SK-N-SH (cell line): ENCODE data around the gene APP. TPM values are rescaled to one million over a fixed set of nuclear protein-coding genes. Genes with fewer than 3 reads are reported as not detected.

Source experiments
- CTCF ChIA-PET: fragments of 300-600, 350-600 bp; formaldehyde crosslinking; extraction: SDS; loops from one replicate; lab custom pipeline; 2021; lab: Yijun Ruan, JAX
- POLR2A ChIA-PET: fragments of 350-600 bp; sonication (Branson Sonifier 250); formaldehyde crosslinking; extraction: SDS; loops from one replicate; lab custom pipeline; 2020; ENCODE audit warnings: antibody characterized with exemption, inconsistent platforms; lab: Yijun Ruan, JAX
- DNase-seq: peaks from one replicate; pipeline ENCODE4 v3.0.0; 2012
- H2AFZ ChIP-seq: fragments of 200-600 bp; sonication (generic); 2 replicates; pipeline ENCODE4 v1.8.1; 2016; ENCODE audit warnings: antibody characterized with exemption, mild to moderate bottlenecking, low read depth
- H3F3A ChIP-seq: fragments of 200-600 bp; sonication (generic); replicated peaks from 2 replicates; pipeline ENCODE3; 2016; ENCODE audit warnings: antibody characterized with exemption, mild to moderate bottlenecking; ENCODE audit not compliant: insufficient read depth
- H3K27ac ChIP-seq, 2 experiments: fragments of 200-500 bp in 1 of 2; fragments of 200-600 bp in 1 of 2; sonication (Bioruptor generic) in 1 of 2; sonication (generic), shearing (Covaris generic) in 1 of 2; 2 replicates each; pipeline versions ENCODE4 v1.5.1 to v1.6.1; 2014 to 2016; ENCODE audit warnings: low read depth in 2 of 2, inconsistent platforms in 1 of 2, low read length in 1 of 2, mild to moderate bottlenecking in 1 of 2, mixed read lengths in 1 of 2
- H3K27me3 ChIP-seq: fragments of 200-600 bp; sonication (generic), shearing (Covaris generic); 2 replicates; pipeline ENCODE4 v1.6.1; 2016; ENCODE audit warnings: mixed run types; ENCODE audit not compliant: insufficient read depth
- H3K36me3 ChIP-seq, 2 experiments: fragments of 200-500 bp in 1 of 2; fragments of 200-600 bp in 1 of 2; sonication (Bioruptor generic) in 1 of 2; sonication (generic) in 1 of 2; replicated peaks in 1 of 2; 2 replicates each; pipeline versions ENCODE3 to v1.5.1; 2014 to 2016; ENCODE audit warnings: low read length in 1 of 2, mild to moderate bottlenecking in 1 of 2; ENCODE audit not compliant: insufficient read depth in 2 of 2, control insufficient read depth in 1 of 2
- H3K4me1 ChIP-seq, 2 experiments: fragments of 200-500 bp in 1 of 2; fragments of 200-600 bp in 1 of 2; sonication (Bioruptor generic) in 1 of 2; sonication (generic), shearing (Covaris generic) in 1 of 2; 2 replicates each; pipeline versions ENCODE4 v1.5.1 to v1.6.1; 2014 to 2016; ENCODE audit warnings: low read depth in 1 of 2, low read length in 1 of 2, mixed run types in 1 of 2; ENCODE audit not compliant: insufficient read depth in 2 of 2, control insufficient read depth in 1 of 2
- H3K4me2 ChIP-seq: fragments of 200-600 bp; sonication (generic), shearing (Covaris generic); 2 replicates; pipeline ENCODE4 v1.6.1; 2017; ENCODE audit warnings: mixed run types
- H3K4me3 ChIP-seq, 2 experiments: fragments of 200-500 bp in 1 of 2; fragments of 200-600 bp in 1 of 2; sonication (Bioruptor generic) in 1 of 2; sonication (generic), shearing (Covaris generic) in 1 of 2; 2 replicates each; pipeline versions ENCODE4 v1.5.1 to v1.8.1; 2014 to 2016; ENCODE audit warnings: low read depth in 2 of 2, inconsistent platforms in 1 of 2, low read length in 1 of 2, mild to moderate bottlenecking in 1 of 2, mixed read lengths in 1 of 2, moderate library complexity in 1 of 2
- H3K79me2 ChIP-seq: fragments of 200-600 bp; sonication (generic); 2 replicates; pipeline ENCODE4 v1.8.1; 2017; ENCODE audit warnings: mild to moderate bottlenecking; ENCODE audit not compliant: insufficient read depth
- H3K9ac ChIP-seq: fragments of 200-600 bp; sonication (generic); 2 replicates; pipeline ENCODE4 v1.6.1; 2017; ENCODE audit warnings: mixed run types
- H3K9me2 ChIP-seq: fragments of 200-600 bp; sonication (generic); 2 replicates; pipeline ENCODE4 v1.6.1; 2017; ENCODE audit warnings: mixed run types
- H3K9me3 ChIP-seq: fragments of 200-600 bp; sonication (generic); 2 replicates; pipeline ENCODE4 v1.6.1; 2017; ENCODE audit warnings: mixed run types, mild to moderate bottlenecking, moderate library complexity
- H4K20me1 ChIP-seq: fragments of 200-600 bp; sonication (generic); 2 replicates; pipeline ENCODE4 v1.6.1; 2017; ENCODE audit warnings: mild to moderate bottlenecking, mixed run types; ENCODE audit not compliant: insufficient read depth
- CHD2 ChIP-seq: fragments of 150-350 bp; IDR thresholded peaks from 2 replicates; pipeline ENCODE4 v1.6.1; 2018; ENCODE audit warnings: low read length; ENCODE audit not compliant: partially characterized antibody
- ELF1 ChIP-seq: IDR thresholded peaks from 2 replicates; pipeline ENCODE4 v1.4.0; 2012
- EP300 ChIP-seq, 2 experiments: IDR thresholded peaks; 2 replicates each; pipeline versions ENCODE4 v1.4.0 to v1.6.1; 2012; ENCODE audit warnings: borderline replicate concordance in 1 of 2, low read depth in 1 of 2, low read length in 1 of 2
- EZH2phosphoT487 ChIP-seq: fragments of 200-600 bp; sonication (generic); IDR thresholded peaks from 2 replicates; pipeline ENCODE4 v1.6.1; 2017; ENCODE audit warnings: low read depth, mixed run types, mild to moderate bottlenecking, antibody characterized with exemption, moderate library complexity, borderline replicate concordance
- FOXJ3 ChIP-seq: sonication (generic); formaldehyde crosslinking; IDR thresholded peaks from 2 replicates; pipeline ENCODE4 v1.5.1; 2020; ENCODE audit warnings: mild to moderate bottlenecking, missing genetic modification reagents
- FOXM1 ChIP-seq: IDR thresholded peaks from 2 replicates; pipeline ENCODE4 v1.4.0; 2012; ENCODE audit warnings: low read depth, mild to moderate bottlenecking
- GABPA ChIP-seq: IDR thresholded peaks from 2 replicates; pipeline ENCODE4 v1.4.0; 2012; ENCODE audit warnings: low read depth, mild to moderate bottlenecking
- JUND ChIP-seq: IDR thresholded peaks from 2 replicates; pipeline ENCODE4 v1.4.0; 2012
- MAX ChIP-seq: IDR thresholded peaks from 2 replicates; pipeline ENCODE4 v1.4.0; 2012; ENCODE audit warnings: low read depth
- NFIC ChIP-seq: IDR thresholded peaks from 2 replicates; pipeline ENCODE4 v1.4.0; 2012; ENCODE audit warnings: borderline replicate concordance
- NRF1 ChIP-seq: IDR thresholded peaks from 2 replicates; pipeline ENCODE4 v1.6.1; 2012; ENCODE audit warnings: low read depth, mild to moderate bottlenecking, low read length
- PBX3 ChIP-seq: IDR thresholded peaks from 2 replicates; pipeline ENCODE4; 2012
- POLR2AphosphoS5 ChIP-seq: IDR thresholded peaks from 2 replicates; pipeline ENCODE4 v1.6.1; 2012; ENCODE audit warnings: low read depth, low read length
- RAD21 ChIP-seq: IDR thresholded peaks from 2 replicates; pipeline ENCODE4 v1.6.1; 2012; ENCODE audit warnings: mild to moderate bottlenecking, low read length
- REST ChIP-seq: IDR thresholded peaks from 2 replicates; pipeline ENCODE4 v1.6.1; 2012; ENCODE audit warnings: mild to moderate bottlenecking, low read depth, low read length, moderate library complexity
- RXRA ChIP-seq: IDR thresholded peaks from 2 replicates; pipeline ENCODE4 v1.4.0; 2012; ENCODE audit warnings: low read depth, mild to moderate bottlenecking, borderline replicate concordance
- SIN3A ChIP-seq: IDR thresholded peaks from 2 replicates; pipeline ENCODE4 v1.6.1; 2012; ENCODE audit warnings: low read depth, mild to moderate bottlenecking, low read length, moderate library complexity, borderline replicate concordance
- SMC3 ChIP-seq: IDR thresholded peaks from 2 replicates; pipeline ENCODE4 v1.6.1; 2012; ENCODE audit warnings: low read depth, low read length, improper control_type of control experiment
- USF1 ChIP-seq: IDR thresholded peaks from 2 replicates; pipeline ENCODE4 v1.4.0; 2012; ENCODE audit warnings: low read depth, borderline replicate concordance
- ZBTB33 ChIP-seq: IDR thresholded peaks from 2 replicates; pipeline ENCODE4 v1.4.0; 2012; ENCODE audit warnings: low read depth, borderline replicate concordance
- WGBS: methylation state at CpG from one replicate; pipeline ENCODE4 v1.1.6; 2017; ENCODE audit warnings: low lambda C conversion rate; 5-methylcytosine and 5-hydroxymethylcytosine counted together
- polyA plus RNA-seq, 3 experiments: library from polyadenylated mRNA; depleted of rRNA; stranded (reverse); fragments of >200 nt; gene quantifications; 2 replicates each; pipeline ENCODE4 v1.2.3, GENCODE V29; 2012

APP gene
- polyA plus RNA-seq, 1 of the 3 experiments (the other 2 are of a cell fraction) = 780 TPM

- TF ChIP-seq CHD2 (no peak), MAX (no peak), FOXM1 (no peak)
- no peaks in the 10 kb centered on the region for H3K79me2 ChIP-seq
- WGBS = 92% methylated on average over 3 of the region's 3 CpGs
- ChIA-PET POLR2A (no interaction called here), CTCF (no interaction called here)
- H3K4me3 ChIP-seq = no peak overlapping the region
- no peak overlapping the region for H2AFZ ChIP-seq
- H3K9ac ChIP-seq = no peak overlapping the region
- peaks cover 27 to 38% of the 10 kb centered on the region in 2 experiments for H3K36me3 ChIP-seq
- H3F3A ChIP-seq = no peaks in the 10 kb centered on the region
- no peak overlapping the region for H3K4me2 ChIP-seq
- peaks cover 5 to 8% of the 10 kb centered on the region in 2 experiments; a peak in 3 of 4 replicates for H3K4me1 ChIP-seq
- H3K9me3 ChIP-seq = no peaks in the 10 kb centered on the region
- H3K27ac ChIP-seq = no peak overlapping the region
- H3K9me2 ChIP-seq = no peaks in the 10 kb centered on the region
- no peaks in the 10 kb centered on the region for H3K27me3 ChIP-seq
- no peaks in the 10 kb centered on the region for H4K20me1 ChIP-seq
- DNase-seq = no peak
Observed at GRCh38 chr21:25985990-25986389, 184.6 kb downstream of the APP start.

GRCh38 chr21:25984538-25984937, 186.0 kb downstream of the APP start:
- H4K20me1 ChIP-seq = no peaks in the 10 kb centered on the region
- H2AFZ ChIP-seq = no peak overlapping the region
- ChIA-PET CTCF (interaction anchor here (1.2 to 1.5 kb wide), 2 partner anchors 11 to 24 kb away, joined by 3 read pairs; no protein-coding TSS in a partner anchor), POLR2A (no interaction called here)
- no peaks in the 10 kb centered on the region for H3K79me2 ChIP-seq
- H3K36me3 ChIP-seq = peaks cover 34 to 38% of the 10 kb centered on the region in 2 experiments
- H3K9me3 ChIP-seq = no peaks in the 10 kb centered on the region
- WGBS = 95% methylated on average over 1 of the region's 1 CpG
- no peak overlapping the region for H3K4me3 ChIP-seq
- peaks cover 8 to 9% of the 10 kb centered on the region in 2 experiments; a peak in 3 of 4 replicates for H3K4me1 ChIP-seq
- no peak overlapping the region for H3K9ac ChIP-seq
- no peak for TF ChIP-seq NRF1
- TF ChIP-seq EP300 (IDR thresholded peaks at IDR 0.05; ENCODE audit: borderline replicate concordance in 1 of 2, low read depth in 1 of 2, low read length in 1 of 2) = no peak
- TF ChIP-seq REST = no peak
- no peak for TF ChIP-seq RAD21
- TF ChIP-seq GABPA = no peak
- TF ChIP-seq SMC3 = no peak
- no peak for TF ChIP-seq FOXJ3 (CRISPR knock-in tag)
- no peak for TF ChIP-seq JUND
- TF ChIP-seq PBX3 = no peak
- no peak for TF ChIP-seq MAX
- TF ChIP-seq FOXM1 = no peak
- TF ChIP-seq RXRA = no peak
- no peak for TF ChIP-seq NFIC
- no peak for TF ChIP-seq ELF1
- TF ChIP-seq SIN3A = no peak
- TF ChIP-seq POLR2AphosphoS5 = no peak
- TF ChIP-seq ZBTB33 = no peak
- TF ChIP-seq EZH2phosphoT487 = no peak
- no peak for TF ChIP-seq USF1
- no peaks in the 10 kb centered on the region for H3K9me2 ChIP-seq
- H3K27me3 ChIP-seq = no peaks in the 10 kb centered on the region
- H3F3A ChIP-seq = no peaks in the 10 kb centered on the region
- no peak for DNase-seq
- H3K4me2 ChIP-seq = no peak overlapping the region
- no peak overlapping the region for H3K27ac ChIP-seq
